Breast epithelium (tissue), 3 donors: ENCODE results near the gene RBP2.

Experiments
- CTCF ChIP-seq, 3 donors: fragments of 450-650 bp; IDR thresholded peaks; one replicate each; pipeline ENCODE4 v1.5.1; 2016 to 2017; ENCODE audit warnings: antibody characterized with exemption in 3 of 3, mild to moderate bottlenecking in 3 of 3, moderate library complexity in 3 of 3
- POLR2A ChIP-seq: fragments of 450-650 bp; IDR thresholded peaks from one replicate; pipeline ENCODE4 v1.6.1; 2016; ENCODE audit warnings: antibody characterized with exemption, mild to moderate bottlenecking, moderate library complexity

GRCh38 chr3:139482206-139482605 is 5.9 kb upstream of the RBP2 start:
- TF ChIP-seq CTCF (IDR thresholded peaks at IDR 0.05) (no peak), POLR2A (no peak)
